Urothelium cell line (cell line): ENCODE data around the gene TUBE1.
"Not testable (repeated sequence)": the region's sequence is repeated elsewhere in the genome, so short reads cannot be mapped to it uniquely, and the experiment has no call there.

Experiments
- DNase-seq: peaks from one replicate; pipeline ENCODE4 v3.0.0; 2011; ENCODE audit warnings: low spot score, mixed read lengths
- FAIRE-seq: peaks from 2 replicates; lab custom pipeline; 2011; peaks lifted over from hg19 to GRCh38; lab: Jason Lieb, UNC

The TUBE1 gene

DNA sequence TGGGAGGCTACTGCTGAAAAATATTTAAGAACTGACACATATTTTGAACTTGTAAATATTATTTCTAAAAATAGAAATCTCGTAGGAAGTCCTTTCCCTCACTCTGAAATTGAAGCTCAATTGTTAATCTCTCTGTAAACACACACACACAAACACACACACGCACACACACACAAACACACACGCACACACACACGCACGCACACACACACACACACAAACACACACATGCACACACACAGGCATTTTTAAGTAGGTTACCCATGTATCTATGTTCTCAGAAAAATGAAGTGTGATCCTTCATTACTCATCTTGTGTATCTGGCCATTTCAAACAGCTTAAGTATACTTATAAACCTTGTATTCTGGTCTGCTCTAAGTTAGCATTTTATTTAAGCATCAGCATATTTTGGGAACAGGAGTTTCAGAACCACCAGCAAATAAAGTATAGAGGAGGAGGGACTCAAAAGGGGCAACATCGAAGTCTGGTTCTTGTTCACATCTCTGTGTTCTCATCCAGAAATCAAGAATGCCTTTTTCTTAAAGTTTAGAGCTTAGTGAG lies 21.8 kb downstream of the TUBE1 start:
- DNase-seq, result no peak
- no peak for FAIRE-seq

DNA sequence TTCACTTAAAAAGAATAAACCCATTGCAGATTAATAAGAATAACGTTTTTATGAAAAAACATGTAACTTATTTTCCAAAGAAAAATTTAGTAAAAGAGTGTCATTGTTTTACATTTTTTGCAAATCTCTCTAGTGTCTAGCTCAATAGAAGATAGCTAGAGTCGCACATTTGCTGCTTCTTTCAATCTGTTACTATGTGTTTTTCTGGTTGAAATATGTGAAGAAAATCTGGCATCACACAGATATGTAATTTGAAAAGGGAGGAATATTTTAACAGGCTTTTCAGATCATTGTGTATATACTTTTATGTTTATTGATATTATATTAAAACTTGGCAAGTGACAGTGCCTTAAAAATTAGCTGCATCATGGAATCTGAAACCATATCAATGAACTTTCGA lies 24.3 kb downstream of the TUBE1 start:
- FAIRE-seq, result no peak
- no peak for DNase-seq

DNA sequence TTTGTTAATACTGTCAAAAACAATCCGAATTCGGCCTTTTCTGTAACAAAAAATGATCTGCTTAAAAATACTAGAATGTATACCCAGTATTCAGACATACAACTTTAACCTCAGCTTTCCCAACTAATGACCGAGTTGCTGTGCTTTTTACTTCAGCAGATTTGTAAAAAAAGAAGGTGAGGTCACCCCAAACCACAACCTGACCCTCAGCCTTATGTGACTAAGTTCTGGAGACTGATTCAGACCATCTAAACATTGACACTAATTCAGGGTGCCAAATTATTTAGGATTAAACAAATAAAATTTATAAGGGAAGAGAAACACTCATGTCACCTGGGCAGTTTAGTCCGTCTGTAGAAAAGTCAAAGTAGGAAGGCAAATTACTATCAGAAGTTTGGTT lies 25.7 kb downstream of the TUBE1 start:
- no peak for DNase-seq
- FAIRE-seq, result no peak

DNA sequence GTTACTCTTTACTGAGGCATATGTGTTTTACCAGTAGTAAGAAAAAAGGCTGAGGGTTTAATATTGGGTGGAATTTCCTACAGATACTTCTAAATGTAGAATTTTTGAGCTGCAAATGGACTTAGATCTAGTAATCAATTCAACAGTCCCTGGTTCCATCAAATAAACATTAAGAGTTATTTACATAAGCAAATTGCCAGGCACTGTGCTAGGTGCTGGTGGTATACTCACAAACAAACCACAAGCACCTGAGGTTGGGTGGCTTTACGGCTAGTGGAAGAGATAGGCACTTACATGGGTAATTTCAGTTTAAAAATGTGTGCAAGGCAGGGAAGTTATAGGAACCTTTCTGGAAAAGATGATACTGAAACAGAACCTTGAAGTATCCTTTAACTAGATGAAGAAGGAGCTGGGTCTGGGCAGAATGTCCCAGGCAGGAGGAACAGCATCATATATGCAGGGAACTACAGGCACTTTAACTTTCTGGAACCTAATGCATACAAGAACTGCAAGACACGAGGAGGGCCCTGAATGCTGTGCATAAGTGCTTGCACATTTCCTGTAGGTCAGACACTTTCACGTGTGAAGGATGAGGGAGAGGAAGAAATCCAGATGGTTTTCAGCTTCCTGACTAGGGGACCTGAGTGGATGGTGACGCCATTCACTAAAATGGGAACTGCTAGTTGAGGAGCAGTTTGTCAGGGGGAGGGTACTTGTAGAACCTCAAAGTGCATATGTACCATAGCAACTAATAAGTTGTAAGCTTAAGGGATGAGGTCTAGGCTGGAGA lies 28.8 kb downstream of the TUBE1 start:
- FAIRE-seq, result no peak
- no peak for DNase-seq

DNA sequence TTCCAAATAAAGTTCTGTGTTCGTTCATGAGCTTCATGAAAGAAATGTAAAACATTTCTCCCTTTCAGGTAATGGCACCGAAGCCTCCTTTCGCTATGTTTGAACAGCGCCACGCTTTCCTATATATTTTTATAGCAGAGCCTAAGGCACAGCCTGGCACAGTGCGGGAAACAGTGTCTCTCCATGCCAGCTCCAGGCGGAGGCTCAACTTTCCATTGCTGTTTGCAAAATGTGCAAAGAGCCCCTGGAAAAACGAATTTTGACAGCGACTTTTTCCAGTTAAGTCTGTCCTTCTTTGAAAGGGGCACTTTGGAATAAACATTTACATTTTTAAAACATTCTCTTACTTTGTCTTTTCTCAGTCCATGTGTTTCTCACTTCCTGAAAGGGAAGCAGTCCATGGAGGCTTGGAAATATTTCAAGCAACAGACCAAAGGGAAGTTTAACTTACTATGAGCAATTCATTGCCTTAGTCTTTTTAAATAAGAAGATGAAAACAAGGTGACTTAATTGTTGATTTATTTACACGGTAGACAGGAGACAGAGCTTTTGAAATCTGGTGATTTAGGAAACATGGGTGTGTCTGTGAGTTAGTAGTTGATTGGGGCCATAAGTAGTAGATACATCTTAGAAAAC lies 32.6 kb downstream of the TUBE1 start:
- no peak for FAIRE-seq
- no peak for DNase-seq

DNA sequence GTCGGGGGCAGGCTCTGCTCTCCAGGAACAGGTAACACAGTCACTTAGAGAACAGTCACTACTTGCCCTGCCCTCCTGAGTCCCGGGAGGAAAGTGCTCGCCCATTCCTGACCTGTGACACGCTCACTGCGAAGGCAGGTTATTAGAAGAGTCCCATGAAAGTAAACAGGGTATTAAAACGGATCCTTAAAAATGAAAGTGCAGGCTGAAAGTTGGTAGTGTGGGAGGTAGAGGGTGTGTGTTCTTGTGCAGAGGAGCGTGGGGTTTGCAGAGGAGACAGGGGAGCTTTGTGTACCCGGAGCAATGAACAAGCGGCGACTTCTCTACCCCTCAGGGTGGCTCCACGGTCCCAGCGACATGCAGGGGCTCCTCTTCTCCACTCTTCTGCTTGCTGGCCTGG lies 33.3 kb downstream of the TUBE1 start, which contains the start of gene CCN6:
Gene CCN6, plus strand, starts transcription at position 104 of the 400 bp plus-strand sequence. Its CDS starts 254 bp downstream, at position 358.
- DNase-seq (no peak), FAIRE-seq (no peak)

DNA sequence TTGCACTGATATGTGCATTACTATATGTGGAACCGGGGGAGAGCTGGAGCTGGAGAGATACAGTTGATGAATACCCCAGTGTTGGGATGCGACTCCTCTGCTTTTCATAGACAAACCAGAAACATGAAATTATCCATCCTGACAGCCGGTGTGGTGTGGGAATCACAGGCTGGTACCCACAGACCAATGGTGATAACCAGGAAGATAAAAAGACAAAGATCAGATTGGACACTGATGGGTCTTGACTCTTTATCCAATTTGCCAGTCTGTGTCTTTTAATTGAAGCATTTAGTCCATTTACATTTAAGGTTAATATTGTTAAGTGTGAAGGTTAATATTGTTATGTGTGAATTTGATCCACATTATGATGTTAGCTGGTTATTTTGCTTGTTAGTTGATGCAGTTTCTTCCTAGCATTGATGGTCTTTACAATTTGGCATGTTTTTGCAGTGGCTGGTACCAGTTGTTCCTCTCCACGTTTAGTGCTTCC lies 36.0 kb downstream of the TUBE1 start:
- FAIRE-seq, DNase-seq: not testable (repeated sequence)

DNA sequence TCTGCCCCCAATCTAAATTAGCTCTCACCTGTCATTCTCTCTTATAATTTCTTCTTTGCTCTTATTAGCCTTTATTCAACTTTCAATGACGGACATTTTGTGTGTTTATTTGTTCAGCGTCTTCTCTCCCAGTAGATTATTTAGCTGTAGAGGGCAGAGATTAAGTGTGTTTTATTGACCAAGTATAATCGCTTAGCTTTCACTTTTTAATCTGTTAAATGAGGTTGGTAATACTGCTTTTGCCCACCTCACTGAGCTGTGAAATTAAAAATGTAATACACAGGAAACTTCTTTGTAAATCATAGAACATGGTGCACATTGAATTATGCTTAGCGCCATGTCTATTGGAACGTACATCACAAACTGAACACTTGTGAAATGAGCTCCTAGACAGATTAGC lies 36.9 kb downstream of the TUBE1 start:
- DNase-seq (no peak), FAIRE-seq (no peak)

DNA sequence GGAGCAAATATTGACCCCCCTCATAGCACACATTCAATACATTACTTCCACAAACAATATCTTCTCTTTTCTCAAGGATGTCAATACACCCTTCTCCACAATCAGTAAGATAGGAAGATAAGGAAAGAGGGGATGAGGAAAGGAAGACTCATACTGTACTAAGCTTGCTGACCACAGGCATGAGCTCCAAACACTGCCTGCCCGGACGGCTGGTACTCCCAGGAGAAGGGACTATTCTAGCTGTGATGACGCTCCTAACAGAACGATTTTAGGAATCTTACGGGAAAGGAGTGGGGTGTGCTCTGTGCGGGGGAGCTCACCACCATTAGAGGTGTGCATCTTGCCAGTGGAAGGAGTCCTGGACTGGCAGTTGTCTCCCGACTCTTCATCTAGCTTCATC lies 37.3 kb downstream of the TUBE1 start:
- DNase-seq (no peak), FAIRE-seq (no peak)

DNA sequence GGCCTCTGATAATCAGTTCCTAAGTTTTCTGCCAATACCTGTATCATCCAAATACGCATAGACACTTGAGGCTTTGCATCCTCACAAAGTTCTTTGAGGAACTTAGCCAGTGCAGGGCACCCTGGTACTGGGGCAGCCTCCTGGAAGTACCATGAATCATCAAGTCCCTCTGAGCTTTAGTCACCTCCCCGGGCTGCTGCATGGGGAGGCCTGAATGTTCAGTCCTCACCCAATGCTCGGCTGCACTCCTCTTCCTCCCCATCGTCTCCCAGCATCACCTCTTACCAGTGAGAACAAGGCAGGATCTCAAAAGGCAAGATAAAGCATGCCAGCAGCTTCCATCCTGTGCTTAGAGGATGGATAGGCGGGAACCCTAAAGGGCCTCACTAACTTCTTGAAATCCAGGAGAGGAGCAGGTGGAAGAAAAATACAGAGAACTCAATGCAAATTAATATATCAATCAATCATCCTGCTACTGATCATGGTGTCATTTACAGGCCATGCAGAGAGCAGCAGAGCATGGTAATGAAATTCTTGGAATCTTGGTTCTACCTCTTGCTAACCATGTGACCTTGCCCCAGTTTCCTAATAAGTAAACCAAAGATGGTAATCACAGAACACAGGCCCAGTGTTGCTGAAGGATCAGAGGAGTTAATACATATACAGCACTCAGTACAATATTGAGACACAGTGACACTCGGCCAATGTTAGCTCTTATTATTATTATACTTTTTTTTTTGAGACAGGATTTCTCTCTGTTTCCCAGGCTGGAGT lies 38.1 kb downstream of the TUBE1 start:
- no peak for DNase-seq

DNA sequence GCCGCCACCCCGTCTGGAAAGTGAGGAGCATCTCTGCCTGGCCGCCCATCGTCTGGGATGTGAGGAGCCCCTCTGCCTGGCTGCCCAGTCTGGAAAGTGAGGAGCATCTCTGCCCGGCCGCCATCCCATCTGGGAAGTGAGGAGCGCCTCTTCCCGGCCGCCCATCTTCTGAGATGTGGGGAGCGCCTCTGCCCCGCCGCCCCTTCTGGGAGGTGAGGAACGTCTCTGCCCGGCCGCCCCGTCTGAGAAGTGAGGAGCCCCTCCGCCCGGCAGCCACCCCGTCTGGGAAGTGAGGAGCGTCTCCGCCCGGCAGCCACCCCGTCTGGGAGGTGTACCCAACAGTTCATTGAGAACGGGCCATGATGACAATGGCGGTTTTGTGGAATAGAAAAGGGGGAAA lies 39.8 kb downstream of the TUBE1 start:
- not testable (repeated sequence) for DNase-seq, FAIRE-seq

More for the DNA sequence above, 38.1 kb downstream of the TUBE1 start:
- FAIRE-seq, result no peak

DNA sequence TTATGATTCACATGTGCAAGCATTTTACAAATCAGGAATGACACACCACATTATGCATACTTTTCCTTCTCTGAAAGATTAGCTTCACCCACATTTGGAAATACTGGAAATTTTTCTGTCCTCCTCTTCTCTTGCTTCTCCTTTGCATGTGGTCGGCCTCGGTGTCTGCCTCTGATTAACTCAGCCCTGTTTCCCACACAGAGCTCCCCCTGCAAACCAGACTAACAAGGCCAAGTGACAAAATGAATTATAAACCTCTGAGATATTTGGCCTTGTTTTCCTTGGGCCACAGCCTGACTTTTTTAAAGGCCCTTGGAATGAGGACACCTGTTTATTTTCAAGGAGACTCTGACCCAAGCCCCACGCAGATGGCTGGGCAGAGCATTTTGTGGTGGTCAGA lies 42.4 kb downstream of the TUBE1 start:
- DNase-seq (no peak), FAIRE-seq (no peak)

DNA sequence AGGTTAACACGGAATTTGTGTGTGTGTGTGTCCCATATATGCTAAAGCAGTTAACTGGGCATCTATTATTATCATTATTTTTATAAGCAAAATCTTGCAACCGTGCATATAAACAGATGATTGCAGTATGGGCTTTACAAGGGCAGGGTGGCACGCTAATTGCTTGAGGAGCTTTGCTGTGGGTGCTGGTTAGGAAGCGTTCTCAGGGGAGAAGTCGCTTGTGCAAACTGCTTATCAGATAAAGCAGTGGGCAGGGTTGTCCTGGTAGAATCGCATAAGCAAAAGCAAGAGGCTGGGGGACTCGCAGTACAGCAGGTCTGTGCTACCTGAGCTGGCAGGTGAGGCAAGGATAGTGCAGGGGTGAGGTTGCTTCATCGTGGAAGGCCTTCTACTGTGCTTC lies 43.1 kb downstream of the TUBE1 start:
- no peak for FAIRE-seq
- DNase-seq, result no peak

DNA sequence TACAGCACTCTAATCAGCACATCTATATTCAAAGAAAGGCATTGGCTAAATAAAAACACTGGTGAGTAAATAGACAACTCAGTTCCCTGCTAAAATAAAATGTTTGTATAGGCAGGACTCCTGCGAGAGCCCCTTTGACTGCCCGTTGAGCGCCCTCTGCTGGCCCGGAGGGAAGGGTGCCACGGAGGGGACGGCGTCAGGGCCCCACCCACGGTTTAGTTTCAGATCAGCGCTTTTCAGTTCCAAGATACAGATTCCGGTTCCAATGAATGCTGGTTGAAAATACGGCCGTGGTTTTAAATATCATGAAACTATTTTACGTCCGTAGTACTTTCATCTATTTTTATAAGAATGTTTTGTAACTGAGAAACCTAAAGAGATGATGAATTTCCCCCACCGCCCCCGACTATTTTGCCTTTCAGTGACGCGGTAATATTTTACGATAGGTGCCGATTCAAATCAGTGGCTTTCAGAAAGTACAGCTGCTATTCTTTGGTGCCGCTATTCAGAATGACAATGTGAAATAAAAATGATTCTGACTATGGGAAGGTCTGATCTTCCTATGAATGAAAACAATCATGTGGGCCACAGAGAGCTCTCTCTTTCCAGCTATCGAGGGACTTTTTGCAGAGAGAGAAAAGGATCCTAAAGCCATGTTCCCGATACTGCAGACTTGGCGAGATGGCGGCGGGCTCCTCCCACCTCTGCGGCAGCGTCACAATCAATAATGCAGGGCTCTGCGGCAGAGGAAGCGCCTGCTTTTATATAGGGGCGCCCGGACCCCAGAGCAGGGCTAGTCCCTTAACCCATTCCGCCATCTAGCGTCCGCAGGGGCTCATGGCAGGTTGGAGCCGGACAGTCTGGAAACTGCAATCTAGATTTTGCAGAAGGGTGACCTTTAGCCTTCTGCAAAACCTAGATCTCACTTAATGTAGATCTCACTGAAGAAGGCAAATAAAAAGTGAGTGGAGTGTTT lies 44.0 kb downstream of the TUBE1 start:
- DNase-seq (peak; percentile 72), FAIRE-seq (no peak)

DNA sequence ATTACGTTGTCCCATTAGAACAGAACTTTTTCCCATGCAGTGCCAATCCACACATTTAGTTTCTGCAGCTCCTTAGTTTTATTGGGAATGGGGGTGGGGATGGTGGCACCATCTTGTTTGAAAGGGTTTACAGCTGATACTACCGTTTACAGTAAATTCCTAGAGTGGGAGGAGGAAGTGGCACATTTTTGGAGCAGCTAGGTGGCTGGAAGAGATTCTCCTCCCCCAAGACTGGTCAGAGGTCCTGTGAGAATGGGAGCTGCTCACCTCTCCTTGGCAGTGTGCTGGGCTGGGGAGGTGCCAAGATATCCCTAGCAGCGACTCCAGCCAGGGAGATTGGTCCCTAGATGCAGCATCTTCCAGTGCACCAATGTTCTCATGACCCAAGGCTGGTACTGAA lies 45.7 kb downstream of the TUBE1 start:
- FAIRE-seq, result no peak
- no peak for DNase-seq

DNA sequence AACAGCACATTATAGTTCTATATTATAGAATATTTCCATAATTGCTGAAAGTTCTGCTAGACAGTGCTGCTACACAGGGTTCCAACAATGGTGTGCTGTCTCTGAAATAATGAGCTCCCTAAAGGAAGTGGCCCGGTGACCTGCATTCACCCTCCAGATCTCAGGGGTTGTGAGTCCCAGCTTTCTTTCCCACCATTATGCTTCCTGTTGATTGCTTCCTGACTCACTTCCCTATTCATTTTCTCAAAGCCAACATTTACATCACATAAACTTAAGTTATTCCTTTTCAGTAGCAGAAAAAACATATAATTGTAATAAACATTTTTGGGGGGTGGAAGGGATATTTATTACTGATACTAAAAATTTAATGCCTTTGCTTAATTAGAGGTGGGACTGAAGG lies 46.3 kb downstream of the TUBE1 start:
- DNase-seq, result no peak
- no peak for FAIRE-seq

DNA sequence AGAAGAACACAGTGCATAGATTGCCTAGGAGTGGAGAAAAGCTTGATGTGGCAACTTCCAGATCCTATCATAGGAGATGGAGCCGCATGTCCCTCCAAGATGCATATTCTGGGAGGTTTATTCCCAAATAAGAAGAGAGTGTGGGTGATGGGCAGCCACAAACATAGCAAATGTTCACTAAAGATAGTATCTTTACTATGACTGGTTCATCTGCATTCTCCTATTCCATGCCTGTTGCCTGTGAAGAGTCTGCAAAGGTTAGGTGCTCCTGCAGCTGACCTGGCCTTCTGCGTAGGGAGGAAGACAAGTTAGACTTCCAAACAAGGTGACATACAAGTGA lies 47.9 kb downstream of the TUBE1 start:
- DNase-seq (no peak), FAIRE-seq (no peak)

DNA sequence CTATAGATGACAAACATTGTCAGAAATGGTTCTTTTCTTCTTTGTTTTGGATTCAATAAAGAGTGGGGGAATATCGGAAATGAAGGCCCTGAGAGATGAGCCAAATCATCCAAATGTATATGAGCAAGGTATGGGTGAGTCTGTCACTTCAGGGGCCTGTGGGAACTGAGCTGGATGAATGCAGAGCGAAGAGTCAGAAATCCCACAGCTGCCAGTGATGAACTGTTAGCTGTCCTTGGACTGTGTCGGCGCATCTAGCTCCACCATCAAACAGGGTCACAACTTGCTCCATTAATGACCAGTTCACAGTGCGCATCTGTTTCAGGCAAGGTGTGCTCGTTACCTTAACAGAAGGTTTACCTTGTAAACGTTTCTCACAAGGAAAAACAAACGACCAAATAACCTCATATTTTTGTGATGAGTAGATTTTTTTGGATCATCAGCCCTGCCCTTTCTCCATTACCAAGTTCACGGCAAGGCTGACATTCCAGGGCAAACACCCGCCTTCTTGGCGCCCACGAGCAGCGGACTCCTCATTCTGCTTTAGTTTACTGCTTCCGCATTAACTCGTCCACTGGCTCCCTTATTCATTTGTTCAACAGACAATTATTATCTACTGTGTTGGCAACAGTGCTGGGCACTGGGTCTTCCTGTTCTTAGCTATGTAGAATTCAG lies 48.4 kb downstream of the TUBE1 start:
- DNase-seq, result no peak
- FAIRE-seq, result no peak

DNA sequence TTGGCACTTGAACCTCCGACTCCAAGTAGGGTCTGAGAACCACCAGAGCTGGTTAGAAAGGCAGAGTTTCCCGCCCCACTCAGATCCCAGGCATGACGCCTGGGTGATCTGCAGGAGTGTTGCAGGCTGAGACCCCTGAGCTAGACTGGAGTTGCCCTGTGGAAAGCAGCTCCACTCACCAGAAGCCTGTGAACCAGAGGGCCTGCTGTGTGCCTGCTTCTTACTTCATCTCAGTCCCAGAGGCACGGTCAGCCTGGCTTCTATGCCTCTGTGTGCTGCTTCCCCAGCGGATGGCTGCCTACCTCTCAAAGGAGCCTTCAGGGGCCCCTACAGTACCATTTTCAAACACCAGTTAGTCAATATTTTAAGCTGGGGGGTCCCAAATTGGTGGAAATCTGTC lies 49.0 kb downstream of the TUBE1 start:
- DNase-seq (no peak), FAIRE-seq (no peak)

DNA sequence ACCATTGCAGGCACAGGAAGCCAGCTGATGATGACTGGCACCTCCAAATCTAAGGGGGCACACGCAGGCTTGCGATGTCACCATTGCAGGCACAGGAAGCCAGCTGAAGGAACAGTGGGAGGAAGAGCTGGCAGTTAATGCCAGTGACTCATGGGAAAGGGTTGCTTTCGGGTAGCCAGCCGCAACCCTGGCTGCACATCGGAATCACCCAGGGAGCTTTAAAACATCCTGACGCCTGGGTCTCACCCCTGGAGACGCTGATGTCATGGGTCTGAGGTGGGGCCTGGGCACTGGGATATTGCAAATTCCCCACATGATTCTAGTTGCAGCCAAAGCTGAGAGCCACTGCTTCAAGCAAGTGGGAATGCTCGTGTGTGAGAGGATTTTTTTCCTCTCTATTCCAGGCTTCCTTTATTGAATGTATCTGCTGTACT lies 49.5 kb downstream of the TUBE1 start:
- no peak for FAIRE-seq
- peak; percentile 80 for DNase-seq
